ENCODE data around the gene PRR33.
"Not testable (repeated sequence)": the region's sequence is repeated elsewhere in the genome, so short reads cannot be mapped to it uniquely, and the experiment has no call there.

PRR33 gene

GRCh38 chr11:1877211-1878136, 14.2 kb downstream of the PRR33 start:
- no peak for DNase-seq (ENCODE audit: low read depth in 3 of 3, low spot score in 1 of 3)

GRCh38 chr11:1876361-1877063, 15.2 kb downstream of the PRR33 start:
- DNase-seq (ENCODE audit: low read depth in 3 of 3, low spot score in 1 of 3) = no peak

GRCh38 chr11:1875851-1876301, 15.8 kb downstream of the PRR33 start:
- DNase-seq (ENCODE audit: low read depth in 3 of 3, low spot score in 1 of 3) = not testable (repeated sequence)

DNA sequence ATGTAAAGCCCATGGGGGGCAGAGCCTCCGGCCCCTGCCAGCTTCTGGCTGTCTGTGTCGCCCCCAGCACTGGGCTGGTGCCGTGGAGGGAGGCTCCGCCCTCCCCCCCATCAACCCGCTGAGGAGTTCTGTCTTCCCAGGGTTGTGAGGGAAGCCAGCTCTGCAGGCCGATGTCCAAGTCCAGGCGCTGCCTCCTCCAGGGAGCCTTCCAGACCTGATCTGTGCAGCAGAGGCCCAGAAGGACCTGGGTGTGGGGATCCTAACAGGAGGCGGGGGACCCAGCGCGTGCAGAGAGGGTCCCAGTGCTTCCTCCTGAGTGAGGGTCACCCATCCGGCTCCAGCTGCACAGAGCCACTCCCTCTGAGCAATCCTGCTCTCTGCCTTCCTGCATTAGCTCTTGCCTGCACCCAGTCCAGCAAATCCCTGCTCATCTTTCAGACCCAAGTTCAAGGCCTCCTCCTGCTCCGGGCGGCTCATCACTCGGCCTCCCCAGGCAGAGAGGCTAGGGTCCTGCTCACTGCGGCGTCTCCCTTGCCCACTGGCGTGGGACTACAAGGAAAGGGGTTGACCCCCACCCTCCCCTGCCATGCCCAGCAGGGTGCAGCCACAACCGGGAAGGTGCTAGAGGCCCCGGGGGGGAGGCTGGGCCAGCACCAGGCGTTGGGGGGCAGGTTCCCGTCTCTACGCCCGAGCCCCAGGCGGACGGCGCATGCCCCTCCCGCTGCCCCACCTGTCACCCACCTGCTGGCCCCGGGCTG, 16.4 kb downstream of the PRR33 start:
- DNase-seq (ENCODE audit: low read depth in 3 of 3, low spot score in 1 of 3) = no peak

GRCh38 chr11:1874441-1875092, 17.1 kb downstream of the PRR33 start:
- DNase-seq (ENCODE audit: low read depth in 3 of 3, low spot score in 1 of 3) = not testable (repeated sequence)

DNA sequence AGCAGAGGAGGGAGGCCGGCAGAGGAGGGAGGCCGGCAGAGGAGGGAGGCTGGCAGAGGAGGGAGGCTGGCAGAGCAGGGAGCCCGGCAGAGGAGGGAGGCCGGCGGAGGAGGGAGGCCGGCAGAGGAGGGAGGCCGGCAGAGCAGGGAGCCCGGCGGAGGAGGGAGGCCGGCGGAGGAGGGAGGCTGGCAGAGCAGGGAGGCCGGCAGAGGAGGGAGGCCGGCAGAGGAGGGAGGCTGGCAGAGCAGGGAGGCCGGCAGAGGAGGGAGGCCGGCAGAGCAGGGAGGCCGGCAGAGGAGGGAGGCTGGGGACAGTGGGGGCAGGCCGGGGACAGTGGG, 17.9 kb downstream of the PRR33 start:
- not testable (repeated sequence) for DNase-seq (ENCODE audit: low read depth in 3 of 3, low spot score in 1 of 3)

GRCh38 chr11:1873048-1873812, 18.5 kb downstream of the PRR33 start:
- no peak for DNase-seq (ENCODE audit: low read depth in 3 of 3, low spot score in 1 of 3)

GRCh38 chr11:1872267-1872985, 19.3 kb downstream of the PRR33 start:
- DNase-seq (ENCODE audit: low read depth in 3 of 3, low spot score in 1 of 3) = no peak

GRCh38 chr11:1871531-1871930, 20.2 kb downstream of the PRR33 start:
- DNase-seq (ENCODE audit: low read depth in 3 of 3, low spot score in 1 of 3) = no peak

GRCh38 chr11:1870721-1871466, 20.8 kb downstream of the PRR33 start:
- no peak for DNase-seq (ENCODE audit: low read depth in 3 of 3, low spot score in 1 of 3)

DNA sequence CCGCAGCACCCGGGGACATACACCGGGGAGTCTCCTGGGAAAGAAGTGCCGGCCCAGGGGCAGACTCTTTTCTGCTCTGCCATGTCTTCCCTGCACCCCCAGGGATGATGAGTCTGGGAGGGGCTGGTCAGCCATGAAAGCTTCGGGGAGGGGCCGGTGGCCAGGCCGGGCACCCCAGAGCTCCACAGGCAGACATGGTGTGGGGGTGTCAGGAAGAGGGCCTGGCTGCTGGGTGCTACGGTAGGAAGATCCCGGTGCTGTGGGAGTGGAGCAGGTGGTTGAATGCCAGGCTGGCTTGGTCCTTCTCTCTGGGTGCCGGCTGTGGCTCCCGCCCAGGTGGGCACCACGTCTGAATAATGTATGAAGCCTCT, 21.4 kb downstream of the PRR33 start:
- no peak for DNase-seq (ENCODE audit: low read depth in 3 of 3, low spot score in 1 of 3)

GRCh38 chr11:1869427-1870325, 22.0 kb downstream of the PRR33 start:
- no peak for DNase-seq (ENCODE audit: low read depth in 3 of 3, low spot score in 1 of 3)

DNA sequence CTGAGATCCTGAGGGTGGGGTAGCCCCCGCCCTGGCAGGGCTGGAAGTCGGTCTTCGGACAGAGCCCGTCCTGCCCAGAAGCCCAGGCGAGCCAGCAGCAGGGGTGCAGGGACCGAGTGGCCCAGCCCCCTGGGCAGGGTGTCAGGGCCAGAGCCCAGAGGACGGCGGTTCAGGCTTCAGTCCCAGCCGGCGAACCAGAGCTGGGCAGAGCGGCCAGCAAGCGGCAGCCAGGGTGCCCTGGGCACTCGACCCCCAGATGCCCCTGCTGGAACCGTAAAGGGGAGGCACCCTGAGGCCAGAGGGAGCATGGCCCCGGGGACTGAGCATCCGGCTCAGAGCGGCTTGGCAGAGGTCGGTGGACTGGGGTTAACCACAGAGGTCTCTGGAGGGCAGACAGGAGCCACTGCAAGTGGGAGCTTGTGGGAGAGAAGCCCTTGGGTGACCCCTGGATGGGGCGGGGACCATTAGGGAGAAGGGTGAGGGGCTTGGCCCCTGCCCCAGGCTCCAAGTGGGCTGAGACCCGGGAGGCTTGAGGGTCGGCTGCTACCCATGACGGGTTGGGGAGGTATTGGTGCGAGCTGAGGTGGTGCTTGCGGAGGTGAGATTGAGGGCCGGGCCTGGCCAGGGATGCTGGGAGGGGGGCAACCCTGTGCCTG, 22.9 kb downstream of the PRR33 start:
- DNase-seq (ENCODE audit: low read depth in 3 of 3, low spot score in 1 of 3) = no peak

DNA sequence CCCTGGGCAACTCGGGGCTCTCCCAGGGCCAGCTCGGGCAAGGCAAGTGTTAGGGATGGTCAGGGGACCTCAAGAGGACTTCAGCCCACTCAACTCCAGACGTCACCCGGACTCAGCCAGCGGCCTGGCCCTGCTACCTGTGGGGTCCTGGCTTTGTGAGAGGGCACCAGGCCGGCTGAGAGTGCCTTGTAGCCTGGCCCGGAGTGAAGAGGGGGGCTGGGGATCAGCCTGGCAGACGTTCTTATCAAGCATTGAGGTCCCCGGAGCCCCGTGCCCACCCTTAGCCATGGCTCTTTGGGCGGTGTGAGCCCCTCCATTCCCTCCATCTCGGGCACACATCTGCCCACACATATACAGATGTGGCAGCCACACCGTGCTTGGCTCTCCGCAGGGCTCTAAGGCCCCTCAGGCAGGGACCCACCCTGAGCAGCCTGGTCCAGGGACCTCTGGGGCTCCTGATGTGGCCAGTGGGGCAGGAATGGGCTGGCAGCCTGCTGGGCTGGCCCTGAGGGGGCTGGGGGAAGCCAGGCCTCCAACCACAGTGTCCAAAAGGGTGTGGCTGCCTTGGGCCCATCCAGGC, 23.5 kb downstream of the PRR33 start:
- DNase-seq (ENCODE audit: low read depth in 3 of 3, low spot score in 1 of 3) = no peak

GRCh38 chr11:1867381-1867780, 24.3 kb downstream of the PRR33 start:
- DNase-seq (ENCODE audit: low read depth in 3 of 3, low spot score in 1 of 3) = no peak

DNA sequence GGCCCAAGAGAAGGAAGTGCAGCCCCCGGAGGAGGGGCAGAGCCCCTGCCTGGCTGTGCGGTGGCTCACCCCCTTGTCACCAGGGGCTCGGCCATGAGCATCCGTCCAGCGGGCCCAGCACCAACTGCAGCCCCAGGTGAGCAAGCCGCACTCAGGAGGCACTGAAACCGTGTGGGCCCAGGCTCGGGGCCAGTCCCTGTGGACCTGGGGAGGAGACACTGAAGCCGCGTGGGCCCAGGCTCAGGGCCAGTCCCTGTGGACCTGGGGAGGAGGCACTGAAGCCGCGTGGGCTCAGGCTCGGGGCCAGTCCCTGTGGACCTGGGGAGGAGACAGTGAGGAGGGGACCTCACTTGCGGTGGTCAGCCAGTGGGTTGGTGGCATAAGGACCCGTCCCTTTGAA, 24.9 kb downstream of the PRR33 start:
- DNase-seq (ENCODE audit: low read depth in 3 of 3, low spot score in 1 of 3) = no peak

GRCh38 chr11:1866226-1866625, 25.5 kb downstream of the PRR33 start:
- DNase-seq (ENCODE audit: low read depth in 3 of 3, low spot score in 1 of 3) = no peak
